ENCODE measurements around the gene TNFAIP2. TPM values are rescaled to one million over a fixed set of nuclear protein-coding genes. Genes with fewer than 3 reads are reported as not detected.

TNFAIP2 gene
- total and polyA plus RNA-seq, 2 of the 4 experiments (the other 2 are of a cell fraction), result 6.3 to 9.6 TPM

- dilution Hi-C loops (cut with HindIII; ENCODE audit: low sequenced_read_pairs, unreplicated experiment), result no loop called here
Measured at GRCh38 chr14:103078420-103078749, 44.9 kb upstream of the TNFAIP2 start.

More at GRCh38 chr14:103078420-103078749, 44.9 kb upstream of the TNFAIP2 start:
- CTCF ChIA-PET, result interaction anchor here (0.5 to 0.6 kb wide), 2 partner anchors 193 to 202 kb away, joined by 3 to 4 read pairs; no protein-coding TSS in a partner anchor
- no peak overlapping the region for H4K5ac ChIP-seq (ENCODE audit: low read depth, low read length)
- H3K27me3 ChIP-seq (ENCODE audit: control insufficient read depth, insufficient read depth, low read length), result peaks cover 20% of the 10 kb centered on the region
- no peaks in the 10 kb centered on the region for H3K36me3 ChIP-seq (ENCODE audit: control insufficient read depth, insufficient read depth, low read length)
- H3K9ac ChIP-seq (ENCODE audit: low read depth, low read length), result no peak overlapping the region
- no peaks in the 10 kb centered on the region for H3K79me1 ChIP-seq (ENCODE audit: low read depth in 1 of 2, low read length in 2 of 2)
- peak overlapping the region; percentile 68 for H2AFZ ChIP-seq (replicated peaks; ENCODE audit: low read length, poor library complexity)
- 0% methylated on average over 3 of the region's 9 CpGs; no CpG with 5 or more reads in 1 of the 2 experiments for WGBS, 2 experiments (ENCODE audit: extremely low coverage in 2 of 2, insufficient read length in 1 of 2)
- TF ChIP-seq BHLHE40 (IDR thresholded peaks at IDR 0.05; ENCODE audit: low read depth, low read length) (no peak), RAD21 (IDR thresholded peaks at IDR 0.05; ENCODE audit: low read length) (peak; percentile 64), MAFK (IDR thresholded peaks at IDR 0.05; ENCODE audit: low read depth, low read length) (no peak), CHD1 (IDR thresholded peaks at IDR 0.05; ENCODE audit: low read depth, low read length) (no peak), RCOR1 (IDR thresholded peaks at IDR 0.05; ENCODE audit: insufficient replicate concordance, low read length) (no peak), USF2 (IDR thresholded peaks at IDR 0.05; ENCODE audit: low read depth, low read length) (no peak), MAZ (IDR thresholded peaks at IDR 0.05; ENCODE audit: borderline replicate concordance, low read depth, low read length) (no peak), RFX5 (IDR thresholded peaks at IDR 0.05; ENCODE audit: low read depth, low read length) (no peak), CEBPB (IDR thresholded peaks at IDR 0.05; ENCODE audit: low read depth, low read length) (no peak), ELK1 (IDR thresholded peaks at IDR 0.05; ENCODE audit: borderline replicate concordance, low read depth, low read length) (no peak), POLR2A (IDR thresholded peaks at IDR 0.05; ENCODE audit: low read depth, low read length) (no peak), CTCF (conservative IDR thresholded peaks at IDR 0.05; ENCODE audit: low read depth, low read length) (peak; percentile 75), FOS (IDR thresholded peaks at IDR 0.05; ENCODE audit: low read depth, low read length) (no peak), NFE2L2 (IDR thresholded peaks at IDR 0.05; ENCODE audit: low read depth, low read length) (no peak), MXI1 (IDR thresholded peaks at IDR 0.05; ENCODE audit: borderline replicate concordance, low read depth, low read length) (no peak), SMC3 (IDR thresholded peaks at IDR 0.05; ENCODE audit: low read depth, low read length) (peak; percentile 71)
- no peak overlapping the region for H3K14ac ChIP-seq (replicated peaks; ENCODE audit: low read depth, low read length)
- no peak overlapping the region for H2BK15ac ChIP-seq (ENCODE audit: low read depth, low read length)
- H3K9me1 ChIP-seq (ENCODE audit: insufficient read depth, low read length), result no peaks in the 10 kb centered on the region
- intact Hi-C loops (cut with micrococcal nuclease) (loop anchor here (1.0 to 10.0 kb wide), 2 partner anchors 106 to 215 kb away; no protein-coding TSS in a partner anchor), in situ Hi-C loops (cut with MboI; ENCODE audit: low sequenced_read_pairs) (loop anchor here (5.0 kb wide), 1 partner anchor 214 kb away; no protein-coding TSS in a partner anchor)
- no peak overlapping the region for H3K23ac ChIP-seq (ENCODE audit: low read depth, low read length)
- peaks cover 2% of the 10 kb centered on the region; the same call in 1 of the 2 replicates for H3K4me1 ChIP-seq (ENCODE audit: control insufficient read depth, insufficient read depth, low read length)
- no peak overlapping the region for H3K4ac ChIP-seq (ENCODE audit: low read depth, low read length)
- H3K9me3 ChIP-seq (ENCODE audit: control insufficient read depth, insufficient read depth, low read length), result peaks cover 2% of the 10 kb centered on the region; the same call in 1 of the 2 replicates
- H3K27ac ChIP-seq (ENCODE audit: insufficient read depth, low read length), result no peak overlapping the region
- H2BK20ac ChIP-seq (ENCODE audit: low read depth, low read length), result no peak overlapping the region
- no peak overlapping the region for H2AK9ac ChIP-seq (replicated peaks; ENCODE audit: low read depth, low read length, poor library complexity)
- ATAC-seq (ENCODE audit: low read depth) (peak; percentile 38; the same call in 1 of the 2 replicates), DNase-seq (peak; percentile 76)
- POLR2A ChIA-PET (ENCODE audit: unreplicated experiment), result no interaction called here
- no peak overlapping the region for H3K4me3 ChIP-seq (ENCODE audit: insufficient read depth, low read depth, low read length)
- BruUV-seq (replicated peaks), result no TSS peak
- H4K91ac ChIP-seq (ENCODE audit: insufficient read depth, low read depth, low read length), result no peak overlapping the region
- no peak overlapping the region for H2BK120ac ChIP-seq (ENCODE audit: low read depth, low read length)
- no peaks in the 10 kb centered on the region for H4K20me1 ChIP-seq (ENCODE audit: insufficient read depth, low read length)
- no peak overlapping the region for H3K18ac ChIP-seq (ENCODE audit: low read depth, low read length)
- H2AK5ac ChIP-seq (ENCODE audit: low read depth, low read length), result no peak overlapping the region
- no peak overlapping the region for H4K8ac ChIP-seq (ENCODE audit: low read depth in 2 of 2, low read length in 2 of 2)
- no peak overlapping the region for H2BK5ac ChIP-seq (ENCODE audit: low read depth, low read length, poor library complexity, severe bottlenecking)
- no peak overlapping the region for H3K4me2 ChIP-seq (ENCODE audit: low read depth, low read length)
- no peak overlapping the region for H3K56ac ChIP-seq (ENCODE audit: extremely low read depth, insufficient read depth, low read length)

All from IMR-90 (cell line).